Right forelimb (tissue), 1 donor: ENCODE data around the gene EN1.

ENCODE experiments used
- DNase-seq: peaks from one replicate; pipeline ENCODE4 v3.0.0-alpha.2; 2018

EN1 gene

DNA sequence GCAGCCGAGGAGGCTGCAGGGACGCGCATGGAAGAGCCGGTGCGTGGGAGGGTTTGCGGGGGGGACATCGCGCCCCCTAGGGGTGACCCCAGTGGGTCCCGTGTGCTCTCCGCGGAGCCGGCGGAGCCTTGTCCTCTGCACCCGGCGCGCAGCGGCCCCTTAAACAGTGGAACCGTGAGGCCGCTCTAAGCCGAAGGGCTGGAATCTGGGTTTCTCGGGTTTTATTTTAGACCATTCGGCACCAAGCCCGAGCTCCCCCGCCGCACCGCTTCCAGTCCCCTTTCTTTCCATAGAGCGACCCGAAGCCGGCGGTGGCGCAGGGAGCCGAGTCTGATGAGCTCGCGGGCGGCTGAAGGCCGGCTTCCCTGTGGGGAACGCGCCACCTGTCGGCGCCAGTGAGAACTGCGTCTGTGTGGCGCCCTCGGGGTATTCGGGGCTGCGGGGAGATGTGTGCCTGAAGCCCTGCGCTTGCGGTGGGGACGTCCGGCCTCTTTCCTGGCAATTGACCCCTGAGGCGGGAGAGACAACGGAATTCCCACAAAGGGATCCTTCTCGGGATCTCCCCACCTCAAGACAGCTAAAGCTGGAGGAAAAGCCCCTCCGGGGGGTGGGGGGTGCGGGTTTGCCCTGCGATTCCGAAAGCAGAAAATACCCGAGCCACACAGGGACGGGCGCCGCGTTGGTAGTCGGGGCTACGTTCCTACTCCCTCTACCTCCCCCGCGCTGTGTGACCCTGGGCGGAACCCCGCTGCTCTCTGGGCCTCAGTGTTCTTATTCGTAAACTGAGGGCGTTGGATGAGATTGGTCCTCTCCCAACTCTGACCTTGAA lies 8.2 kb upstream of the EN1 start:
- peak; percentile 94 for DNase-seq

DNA sequence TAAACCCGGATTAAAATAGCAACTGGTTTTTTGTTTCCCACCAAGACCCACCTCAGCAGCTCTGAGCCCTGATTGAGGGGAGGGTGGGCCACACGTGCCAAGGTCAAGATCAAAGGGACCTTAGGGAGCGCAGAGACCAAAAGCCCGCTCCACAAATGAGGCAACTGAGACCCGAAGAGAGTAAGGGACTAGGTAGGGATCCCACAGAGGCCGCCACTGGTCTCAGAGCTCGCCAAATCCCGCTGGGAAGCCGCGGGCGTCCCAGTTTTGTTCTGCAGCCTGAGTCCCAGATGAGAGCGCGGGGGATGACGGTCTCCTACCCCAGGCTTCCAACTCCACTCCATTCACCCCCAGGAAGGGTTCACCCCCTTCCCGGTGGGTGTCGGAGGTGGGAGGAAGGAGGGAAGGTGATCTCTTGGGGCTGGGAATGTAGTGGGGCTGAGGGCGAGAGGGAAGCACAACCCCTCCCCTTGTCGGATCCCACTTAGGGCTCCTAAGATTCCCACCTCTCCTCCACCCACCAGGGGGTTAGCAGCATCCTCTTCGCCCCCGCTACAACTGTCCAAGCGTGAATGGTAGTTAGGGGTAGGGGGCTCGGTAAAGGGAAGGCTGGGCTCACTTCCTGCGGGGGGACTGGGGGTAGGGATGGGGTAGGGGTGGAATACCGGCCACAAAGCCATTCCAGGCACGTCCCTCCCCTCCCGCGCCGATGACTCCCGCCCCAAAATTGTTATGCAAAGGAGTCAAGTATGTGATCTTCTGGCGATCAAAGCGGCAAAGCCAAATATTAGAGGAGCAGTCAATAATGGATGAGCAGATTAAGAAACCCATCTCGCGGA lies 7.3 kb upstream of the EN1 start:
- no peak for DNase-seq

DNA sequence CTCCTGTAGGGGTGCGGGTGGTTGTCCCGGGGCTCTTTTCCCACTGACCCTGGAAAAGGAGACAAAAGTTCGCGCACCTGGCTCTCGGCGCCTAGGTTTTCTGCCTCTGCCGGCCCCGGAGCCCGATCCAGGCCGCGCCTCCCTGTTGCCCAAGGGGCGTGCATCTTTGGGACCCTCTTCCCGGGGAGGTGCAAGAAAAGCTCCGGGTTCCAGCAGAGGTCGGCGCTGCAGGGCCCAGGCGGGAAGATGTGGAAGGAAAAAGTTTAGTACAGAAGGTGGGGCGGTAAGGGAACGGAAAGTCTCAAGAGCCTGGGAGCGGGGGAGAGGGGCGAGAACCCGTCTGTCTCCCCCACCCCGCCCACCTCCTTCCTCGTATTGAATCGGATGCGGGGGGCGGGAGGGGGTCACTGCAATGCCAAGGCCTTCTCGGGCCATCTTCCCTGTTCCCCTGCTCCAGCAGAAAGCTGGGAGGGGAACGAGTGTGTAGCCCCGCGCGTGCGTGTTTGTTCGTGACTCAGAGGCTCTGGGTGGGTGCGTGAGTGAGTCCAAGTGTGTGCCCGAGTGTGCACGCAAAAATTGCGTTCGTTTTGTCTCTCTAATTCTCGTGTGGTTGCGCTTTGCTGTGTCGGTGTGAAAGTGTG lies 6.3 kb upstream of the EN1 start:
- DNase-seq = no peak

GRCh38 chr2:118853129-118853640 lies 5.7 kb upstream of the EN1 start:
- no peak for DNase-seq

- DNase-seq = no peak
Observed at GRCh38 chr2:118852605-118853128, 5.2 kb upstream of the EN1 start.

GRCh38 chr2:118851650-118852049 lies 4.2 kb upstream of the EN1 start:
- DNase-seq = no peak

DNA sequence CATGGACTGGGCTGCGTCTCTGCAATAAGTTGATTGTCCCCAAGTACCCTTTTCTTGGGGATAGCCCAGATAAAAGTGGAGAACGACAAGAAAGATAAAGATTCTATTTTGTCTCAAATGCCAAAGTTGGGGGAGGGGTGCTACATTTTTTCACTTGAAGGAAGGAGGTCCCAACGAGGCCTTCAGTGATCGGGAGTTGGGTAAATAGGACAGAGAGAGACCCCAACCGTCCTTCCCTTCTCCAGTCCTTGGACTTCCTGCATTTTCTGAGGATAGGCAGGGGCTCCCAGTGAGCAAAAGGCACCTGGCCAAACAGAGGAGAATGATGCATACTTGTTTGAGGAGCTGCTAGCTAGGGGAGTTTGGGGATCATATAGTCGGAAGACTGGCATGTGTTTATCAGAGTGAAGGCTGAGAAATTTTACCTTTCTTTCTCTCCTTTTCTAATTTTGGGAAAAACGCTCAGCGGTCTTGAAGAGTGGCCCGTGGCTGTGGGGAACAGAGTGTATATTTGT lies 3.5 kb upstream of the EN1 start:
- DNase-seq = no peak

GRCh38 chr2:118850168-118850900 lies 2.9 kb upstream of the EN1 start:
- DNase-seq = no peak

- DNase-seq = no peak
Observed at GRCh38 chr2:118849226-118850167, 2.0 kb upstream of the EN1 start.

DNA sequence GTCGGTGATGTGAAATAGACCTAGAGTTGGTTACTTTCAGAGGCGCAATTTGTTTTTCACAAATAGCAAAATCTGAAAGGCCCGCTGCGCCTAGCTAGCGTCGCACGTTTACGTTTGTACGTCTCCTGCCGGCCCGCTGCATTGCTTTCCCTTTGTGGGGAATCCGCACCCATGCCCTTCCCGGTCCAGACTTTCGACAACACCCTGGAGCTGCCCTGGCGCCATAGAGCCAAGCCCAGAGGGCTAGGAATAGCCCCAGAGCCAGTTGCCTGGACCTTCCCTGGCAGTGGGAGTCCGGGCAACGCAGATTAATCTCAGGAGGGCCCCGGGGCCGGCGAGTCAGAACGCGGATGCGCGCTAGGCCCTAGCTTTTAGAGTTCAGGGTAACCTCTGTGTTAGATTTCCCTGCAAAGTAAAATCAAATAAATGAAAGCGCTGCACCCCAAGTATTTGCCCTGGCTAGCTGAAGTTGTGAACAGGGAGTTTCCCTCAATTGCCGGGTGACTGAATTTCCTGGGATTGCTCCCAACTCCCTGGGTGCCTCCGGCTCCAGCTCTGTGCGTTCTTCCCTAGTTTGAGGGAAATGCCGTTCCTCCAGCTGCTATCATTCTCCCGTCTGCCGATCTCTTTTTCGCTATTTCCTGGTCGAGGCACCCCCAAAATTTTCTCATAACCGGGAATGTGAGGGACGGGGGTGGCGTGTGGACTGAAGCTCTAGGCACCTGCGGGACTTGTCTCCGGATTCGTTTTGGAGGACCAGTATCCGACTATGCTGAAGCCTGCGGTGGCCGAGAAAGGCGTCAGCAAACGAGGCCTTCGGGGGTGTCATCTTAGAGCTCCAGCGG lies 1.2 kb upstream of the EN1 start:
- peak; percentile 46 for DNase-seq

DNA sequence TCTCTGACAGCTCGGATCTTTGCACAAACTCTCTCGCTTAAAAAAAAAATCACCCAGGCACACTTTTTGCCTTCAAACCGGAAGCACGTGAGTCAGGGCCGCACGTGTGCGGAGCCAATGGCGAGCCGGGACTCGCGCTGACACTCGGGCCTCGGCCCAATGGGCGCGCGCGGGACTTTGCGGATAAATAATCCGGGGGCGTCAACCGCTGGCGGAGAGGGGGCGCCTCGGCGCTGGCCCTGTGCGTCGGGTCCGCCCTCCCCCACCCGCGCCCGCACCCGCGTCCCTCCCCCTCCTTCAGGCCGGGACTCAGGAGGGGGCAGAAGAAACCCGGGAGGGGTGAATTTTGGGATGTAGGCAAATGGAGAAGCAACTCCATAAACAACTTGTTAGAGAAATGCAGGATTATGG lies 319 bp upstream of the EN1 start:
- DNase-seq = peak; percentile 86

DNA sequence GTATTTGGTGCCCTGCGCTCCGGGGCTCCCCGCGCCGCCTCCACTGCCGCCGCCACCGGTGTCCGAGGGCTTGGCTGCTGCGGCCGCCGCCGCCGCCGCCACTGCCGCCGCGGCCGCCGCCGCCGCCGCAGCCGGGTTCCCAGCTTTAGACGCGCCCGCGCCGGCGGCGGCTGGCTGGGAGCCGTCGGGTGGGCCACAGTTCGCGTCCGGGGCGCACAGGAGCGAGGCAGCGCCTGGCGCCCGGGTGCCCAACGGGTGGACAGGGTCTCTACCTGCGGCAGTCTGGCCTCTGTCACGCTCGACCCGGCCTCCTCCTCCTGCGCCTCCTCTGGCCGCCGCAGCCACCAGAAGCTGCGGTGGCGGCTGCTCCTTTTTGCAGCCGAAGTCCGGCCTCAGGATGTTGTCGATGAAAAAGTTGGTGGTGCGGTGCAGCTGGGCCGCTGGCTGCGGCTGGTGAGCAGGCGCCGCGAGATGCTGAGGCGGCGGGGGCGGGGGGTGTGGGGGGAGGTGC lies 951 bp downstream of the EN1 start:
- peak; percentile 68 for DNase-seq

GRCh38 chr2:118845522-118846441 lies 1.7 kb downstream of the EN1 start:
- peak; percentile 49 for DNase-seq

GRCh38 chr2:118845005-118845521 lies 2.4 kb downstream of the EN1 start:
- DNase-seq = peak; percentile 51

DNA sequence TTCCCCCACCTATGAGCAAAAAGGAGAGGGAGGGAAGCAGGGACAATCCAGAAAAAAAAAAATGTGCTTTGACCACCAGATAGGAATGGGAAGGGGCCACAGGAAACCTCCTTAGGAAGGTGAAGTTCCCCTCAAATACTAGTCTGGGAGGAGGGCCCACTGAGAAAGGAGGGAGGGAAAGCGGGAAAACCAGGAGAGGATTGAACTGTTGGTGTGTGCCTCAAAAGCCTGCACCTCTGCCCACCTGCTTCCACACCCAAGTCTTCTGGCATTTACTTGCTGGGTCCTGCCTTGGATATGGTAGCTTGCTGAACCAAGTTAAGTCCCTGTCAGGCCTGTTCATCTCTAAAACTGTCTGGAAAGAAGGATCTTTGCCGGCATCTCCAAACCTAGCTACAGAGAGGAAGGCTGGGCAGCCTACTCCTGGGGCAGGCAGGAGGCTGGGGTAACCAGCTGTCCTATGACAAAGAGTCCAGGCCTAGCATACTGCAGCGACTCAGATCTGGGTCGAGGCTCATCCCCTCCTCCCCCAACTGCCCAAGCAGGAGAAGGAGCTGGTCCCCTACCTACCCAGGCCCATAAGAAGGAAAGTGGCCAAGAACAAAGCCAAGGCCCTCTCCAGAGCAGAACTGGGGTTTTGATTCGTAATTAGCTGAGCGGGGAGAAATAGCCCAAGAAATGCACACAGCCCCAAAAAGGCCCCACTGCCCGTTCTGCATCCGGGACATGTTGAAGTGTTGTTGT lies 3.0 kb downstream of the EN1 start:
- peak; percentile 46 for DNase-seq

DNA sequence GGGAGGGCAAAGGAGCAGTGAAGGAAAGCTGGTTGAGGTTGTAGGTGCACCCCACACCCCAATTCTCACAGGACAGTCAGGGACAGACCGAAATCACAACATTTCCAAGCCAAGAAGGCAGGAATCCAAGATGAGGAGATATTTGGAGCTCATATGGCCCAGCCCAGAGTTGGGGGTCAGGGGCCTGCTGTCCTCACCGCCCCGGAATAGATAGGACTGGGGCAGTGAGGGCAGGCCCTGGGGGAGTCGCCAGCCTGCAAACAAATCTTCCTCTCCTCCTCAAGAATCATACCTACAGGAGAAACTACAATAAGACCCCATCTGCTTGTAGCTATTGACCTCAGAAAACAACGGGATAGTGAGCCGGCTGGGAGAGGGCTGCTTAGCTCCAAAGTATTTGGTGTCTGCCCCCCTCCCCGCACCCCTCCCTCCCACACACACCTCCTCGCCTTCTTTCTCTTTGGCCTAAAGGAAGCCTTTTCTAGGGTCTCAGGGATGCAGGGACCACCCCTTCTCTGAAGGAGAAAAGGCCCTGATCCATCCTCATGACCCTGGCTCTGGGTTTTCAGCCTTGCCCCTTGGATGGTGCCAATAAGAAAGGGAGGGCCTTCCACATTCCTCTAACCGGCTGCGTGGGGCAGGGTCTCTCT lies 3.8 kb downstream of the EN1 start:
- DNase-seq = peak; percentile 48
